Neural progenitor cell (in vitro differentiated cells): ENCODE results near the gene DOCK6. TPM values are rescaled to one million over a fixed set of nuclear protein-coding genes. Genes with fewer than 3 reads are reported as not detected.

Experiments
- DNase-seq: peaks from one replicate; pipeline ENCODE4 v3.0.0-alpha.2; 2016; ENCODE audit warnings: low spot score
- H2AFZ ChIP-seq: fragments of 200-600 bp; sonication (generic); replicated peaks from 2 replicates; pipeline ENCODE4 v1.6.1; 2016; ENCODE audit warnings: antibody characterized with exemption
- H3F3A ChIP-seq: fragments of 200-600 bp; sonication (generic); 2 replicates; pipeline ENCODE4 v1.6.1; 2016; ENCODE audit warnings: antibody characterized with exemption, low read depth
- H3K27ac ChIP-seq: fragments of 200-600 bp; sonication (generic); 2 replicates; pipeline ENCODE4 v1.5.1; 2016; ENCODE audit warnings: mild to moderate bottlenecking
- H3K27me3 ChIP-seq: fragments of 200-600 bp; sonication (generic); 2 replicates; pipeline ENCODE4 v1.6.1; 2016; ENCODE audit warnings: mild to moderate bottlenecking, moderate library complexity
- H3K36me3 ChIP-seq: fragments of 200-600 bp; sonication (generic); 2 replicates; pipeline ENCODE4 v1.5.1; 2016
- H3K4me1 ChIP-seq: fragments of 200-600 bp; sonication (generic); 2 replicates; pipeline ENCODE4 v1.6.1; 2016; ENCODE audit warnings: mixed run types
- H3K4me2 ChIP-seq: fragments of 200-600 bp; sonication (generic); 2 replicates; pipeline ENCODE4 v1.6.1; 2016
- H3K4me3 ChIP-seq: fragments of 200-600 bp; sonication (generic); 2 replicates; pipeline ENCODE4 v1.5.1; 2016
- H3K79me2 ChIP-seq: fragments of 200-600 bp; sonication (generic); 2 replicates; pipeline ENCODE4 v1.6.1; 2016; ENCODE audit warnings: low read depth
- H3K9ac ChIP-seq: fragments of 200-600 bp; sonication (generic); 2 replicates; pipeline ENCODE4 v1.6.1; 2016
- H3K9me3 ChIP-seq: fragments of 200-600 bp; sonication (generic); 2 replicates; pipeline ENCODE4 v1.5.1; 2016; ENCODE audit warnings: low read depth
- H4K20me1 ChIP-seq: fragments of 200-600 bp; sonication (generic); 2 replicates; pipeline ENCODE4 v1.6.1; 2016; ENCODE audit warnings: low read depth
- H3K27ac Mint-ChIP-seq: 3 replicates; pipeline ENCODE4 v1.8.0; 2021; ENCODE audit warnings: mixed read lengths
- H3K27me3 Mint-ChIP-seq: 2 replicates; pipeline ENCODE4 v1.8.0; 2022; ENCODE audit warnings: low read depth, mild to moderate bottlenecking, inconsistent platforms, moderate library complexity, mixed read lengths; ENCODE audit not compliant: insufficient read depth
- H3K36me3 Mint-ChIP-seq: 3 replicates; pipeline ENCODE4 v1.8.0; 2021; ENCODE audit warnings: mixed read lengths
- H3K4me1 Mint-ChIP-seq: 3 replicates; pipeline ENCODE4 v1.8.0; 2021; ENCODE audit warnings: mixed read lengths
- H3K4me3 Mint-ChIP-seq: 3 replicates; pipeline ENCODE4 v1.8.0; 2021; ENCODE audit warnings: mild to moderate bottlenecking, moderate library complexity, mixed read lengths
- H3K9me3 Mint-ChIP-seq: 3 replicates; pipeline ENCODE4 v1.8.0; 2020; ENCODE audit warnings: mixed read lengths
- EZH2 ChIP-seq: fragments of 200-600 bp; sonication (generic); IDR thresholded peaks from 2 replicates; pipeline ENCODE4 v1.6.1; 2017; ENCODE audit warnings: antibody characterized with exemption, mild to moderate bottlenecking, moderate library complexity
- EZH2phosphoT487 ChIP-seq: fragments of 200-600 bp; sonication (generic); IDR thresholded peaks from 2 replicates; pipeline ENCODE4 v1.6.1; 2017; ENCODE audit warnings: antibody characterized with exemption
- total RNA-seq: library from RNA; depleted of rRNA; stranded (reverse); fragments of >200 nt; gene quantifications from 2 replicates; pipeline ENCODE4 v1.2.3, GENCODE V29; 2015; ENCODE audit warnings: low replicate concordance
- TF ChIP-seq, protein P1 (sequence below): fragments of 200-600 bp; sonication (generic); IDR thresholded peaks from 2 replicates; pipeline ENCODE4 v1.5.1; 2017; ENCODE audit warnings: antibody characterized with exemption, mild to moderate bottlenecking

Gene DOCK6
- total RNA-seq, 1 donor from 2014 or later: 10.0 TPM

- H3K27ac Mint-ChIP-seq: no peak overlapping the region
- Histone ChIP-seq H3K4me2 (no peak overlapping the region), H3F3A (no peaks in the 10 kb centered on the region), H3K27me3 (no peaks in the 10 kb centered on the region), H3K36me3 (no peaks in the 10 kb centered on the region), H3K9ac (no peak overlapping the region), H2AFZ (no peak overlapping the region), H3K4me3 (no peak overlapping the region), H3K9me3 (no peaks in the 10 kb centered on the region), H4K20me1 (peaks cover 3% of the 10 kb centered on the region), H3K27ac (no peak overlapping the region), H3K79me2 (no peaks in the 10 kb centered on the region), H3K4me1 (no peaks in the 10 kb centered on the region)
- H3K4me3 Mint-ChIP-seq: no peak overlapping the region
- no peaks in the 10 kb centered on the region for H3K9me3 Mint-ChIP-seq
- no peaks in the 10 kb centered on the region for H3K36me3 Mint-ChIP-seq
- peaks cover 20% of the 10 kb centered on the region for H3K4me1 Mint-ChIP-seq
- TF ChIP-seq, protein P1, sequence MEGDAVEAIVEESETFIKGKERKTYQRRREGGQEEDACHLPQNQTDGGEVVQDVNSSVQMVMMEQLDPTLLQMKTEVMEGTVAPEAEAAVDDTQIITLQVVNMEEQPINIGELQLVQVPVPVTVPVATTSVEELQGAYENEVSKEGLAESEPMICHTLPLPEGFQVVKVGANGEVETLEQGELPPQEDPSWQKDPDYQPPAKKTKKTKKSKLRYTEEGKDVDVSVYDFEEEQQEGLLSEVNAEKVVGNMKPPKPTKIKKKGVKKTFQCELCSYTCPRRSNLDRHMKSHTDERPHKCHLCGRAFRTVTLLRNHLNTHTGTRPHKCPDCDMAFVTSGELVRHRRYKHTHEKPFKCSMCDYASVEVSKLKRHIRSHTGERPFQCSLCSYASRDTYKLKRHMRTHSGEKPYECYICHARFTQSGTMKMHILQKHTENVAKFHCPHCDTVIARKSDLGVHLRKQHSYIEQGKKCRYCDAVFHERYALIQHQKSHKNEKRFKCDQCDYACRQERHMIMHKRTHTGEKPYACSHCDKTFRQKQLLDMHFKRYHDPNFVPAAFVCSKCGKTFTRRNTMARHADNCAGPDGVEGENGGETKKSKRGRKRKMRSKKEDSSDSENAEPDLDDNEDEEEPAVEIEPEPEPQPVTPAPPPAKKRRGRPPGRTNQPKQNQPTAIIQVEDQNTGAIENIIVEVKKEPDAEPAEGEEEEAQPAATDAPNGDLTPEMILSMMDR: no peak
- TF ChIP-seq EZH2phosphoT487 (no peak), EZH2 (no peak)
- DNase-seq: no peak
- peaks cover 6% of the 10 kb centered on the region for H3K27me3 Mint-ChIP-seq
These were observed 17.3 kb downstream of the DOCK6 start for GRCh38 chr19:11244846-11245589.

DNA sequence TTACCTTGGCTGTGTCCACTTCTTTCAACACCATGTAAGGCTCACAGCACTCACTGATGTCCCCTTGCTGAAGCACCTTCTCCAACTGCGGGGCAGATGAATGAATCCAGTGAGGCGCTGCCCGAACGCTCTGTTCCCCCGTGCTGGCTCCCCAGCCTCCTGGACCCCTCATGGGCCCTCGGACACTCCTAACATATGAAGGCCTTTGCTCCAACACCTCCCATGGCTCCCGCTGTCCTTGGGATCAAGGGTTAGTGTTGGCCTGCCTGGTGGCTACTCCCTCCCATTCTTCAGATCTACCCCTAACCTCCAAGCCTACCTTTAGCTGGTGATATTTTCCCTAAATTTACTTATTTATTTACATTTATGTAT, 18.5 kb downstream of the DOCK6 start:
- Mint-ChIP-seq H3K4me1 (peaks cover 20% of the 10 kb centered on the region), H3K9me3 (no peaks in the 10 kb centered on the region), H3K27me3 (peaks cover 6% of the 10 kb centered on the region), H3K27ac (no peak overlapping the region), H3K36me3 (peaks cover 3% of the 10 kb centered on the region), H3K4me3 (peak overlapping the region; percentile 76)
- TF ChIP-seq, protein P1: no peak
- TF ChIP-seq EZH2: no peak
- TF ChIP-seq EZH2phosphoT487: no peak
- Histone ChIP-seq H3K4me1 (no peaks in the 10 kb centered on the region), H3F3A (no peaks in the 10 kb centered on the region), H3K9me3 (no peaks in the 10 kb centered on the region), H3K4me3 (no peak overlapping the region), H2AFZ (no peak overlapping the region), H3K79me2 (no peaks in the 10 kb centered on the region), H3K27me3 (no peaks in the 10 kb centered on the region), H4K20me1 (peaks cover 3% of the 10 kb centered on the region), H3K9ac (no peak overlapping the region), H3K27ac (no peak overlapping the region), H3K36me3 (no peaks in the 10 kb centered on the region), H3K4me2 (peak overlapping the region; percentile 33)
- no peak for DNase-seq

DNA sequence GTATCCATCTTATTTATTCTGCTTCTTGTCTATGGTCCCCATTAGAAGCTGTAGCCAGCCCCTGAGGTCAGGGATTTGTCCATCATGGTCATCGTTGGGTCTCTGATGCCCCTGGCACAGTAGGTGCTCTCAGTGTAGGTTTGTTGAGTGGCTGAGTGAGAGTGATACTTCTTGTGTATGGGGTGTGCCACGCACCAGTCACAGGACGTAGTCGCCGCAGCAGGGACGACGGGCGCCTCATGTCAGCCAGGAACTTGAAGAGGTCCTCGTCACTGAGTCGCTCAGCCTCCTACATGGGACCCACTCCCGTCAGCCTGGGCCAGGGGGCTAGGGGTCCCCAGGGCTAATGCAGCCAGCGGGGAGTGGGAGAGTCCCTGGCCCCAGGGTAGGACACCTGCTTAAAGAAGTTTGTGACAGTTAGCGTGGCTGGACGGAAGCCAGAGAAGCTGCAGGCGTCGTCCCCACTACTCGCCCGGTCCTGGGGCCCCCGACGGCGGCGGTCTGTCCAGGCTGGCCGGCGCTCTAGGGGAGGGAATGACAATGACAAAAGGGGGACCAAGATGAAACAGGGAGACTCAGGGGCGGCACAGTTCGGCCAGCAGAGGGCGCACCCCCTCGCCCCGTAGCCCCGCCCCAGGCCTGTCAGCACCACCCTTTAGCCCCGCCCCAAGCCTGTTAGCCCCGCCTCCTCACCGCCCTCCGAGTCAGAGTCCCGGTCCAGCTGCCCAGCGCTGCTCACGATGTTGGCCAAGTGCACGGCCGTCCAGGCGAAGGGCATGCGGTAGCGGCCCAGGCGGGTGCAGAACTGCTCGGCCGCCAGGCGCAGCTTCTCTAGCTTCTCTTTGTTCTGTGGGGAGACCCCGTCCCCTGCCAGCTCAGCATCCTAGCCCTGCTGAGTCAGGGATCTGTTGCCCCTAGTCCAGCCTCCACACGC, 19.2 kb downstream of the DOCK6 start:
- H3K4me3 Mint-ChIP-seq: peak overlapping the region; percentile 76
- peak; percentile 92 for DNase-seq
- Histone ChIP-seq H3F3A (no peaks in the 10 kb centered on the region), H3K27me3 (no peaks in the 10 kb centered on the region), H3K36me3 (no peaks in the 10 kb centered on the region), H3K79me2 (no peaks in the 10 kb centered on the region), H3K9ac (no peak overlapping the region), H3K9me3 (no peaks in the 10 kb centered on the region), H3K4me1 (no peaks in the 10 kb centered on the region), H4K20me1 (peaks cover 3% of the 10 kb centered on the region), H3K27ac (no peak overlapping the region), H3K4me3 (no peak overlapping the region), H2AFZ (no peak overlapping the region), H3K4me2 (peak overlapping the region; percentile 33)
- peaks cover 4% of the 10 kb centered on the region for H3K27me3 Mint-ChIP-seq
- peaks cover 20% of the 10 kb centered on the region for H3K4me1 Mint-ChIP-seq
- H3K9me3 Mint-ChIP-seq: no peaks in the 10 kb centered on the region
- peak overlapping the region; percentile 65 for H3K27ac Mint-ChIP-seq
- H3K36me3 Mint-ChIP-seq: peaks cover 4% of the 10 kb centered on the region
- TF ChIP-seq, protein P1: peak; percentile 83
- no peak for TF ChIP-seq EZH2phosphoT487
